GM18511 (cell line): Measurements from ENCODE around the gene TUBA8.
A peak's percentile ranks its signal among the peaks of the same experiment; 100 is the strongest.
"Not testable (repeated sequence)": the region's sequence is repeated elsewhere in the genome, so short reads cannot be mapped to it uniquely, and the experiment has no call there.

ENCODE experiments used
- ATAC-seq: cut with Tn5 transposase; IDR thresholded peaks from one replicate; pipeline ENCODE4 v1.9.1; 2021; ENCODE audit warnings: mild to moderate bottlenecking, moderate library complexity; ENCODE audit not compliant: unreplicated experiment

The TUBA8 gene

GRCh38 chr22:18110194-18110953, at the start of gene TUBA8:
TUBA8 (plus strand) TSS chr22:18110809; CDS start chr22:18110866, 57 bp downstream.
- ATAC-seq = peak; percentile 57

DNA sequence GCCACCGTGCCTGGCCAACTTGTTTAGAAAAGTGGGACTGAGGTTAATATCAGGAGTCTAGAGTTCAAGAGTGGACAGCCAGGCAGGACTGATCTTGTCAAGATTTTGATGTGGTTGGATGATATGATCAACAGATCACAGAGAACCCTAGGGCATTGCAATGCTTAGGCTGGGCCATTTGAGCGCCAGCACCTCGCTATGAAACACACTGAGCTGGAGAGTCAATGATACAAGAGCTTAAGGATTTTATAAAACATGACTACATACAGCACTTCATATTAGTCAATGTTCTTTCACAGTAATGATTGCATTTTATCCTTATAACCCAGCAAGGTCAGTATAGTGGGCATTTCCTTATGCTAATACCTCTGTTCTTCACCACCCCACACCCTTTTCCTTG, 48.2 kb upstream of the TUBA8 start:
- ATAC-seq = no peak

GRCh38 chr22:18063306-18063705, 47.3 kb upstream of the TUBA8 start:
- ATAC-seq = no peak

DNA sequence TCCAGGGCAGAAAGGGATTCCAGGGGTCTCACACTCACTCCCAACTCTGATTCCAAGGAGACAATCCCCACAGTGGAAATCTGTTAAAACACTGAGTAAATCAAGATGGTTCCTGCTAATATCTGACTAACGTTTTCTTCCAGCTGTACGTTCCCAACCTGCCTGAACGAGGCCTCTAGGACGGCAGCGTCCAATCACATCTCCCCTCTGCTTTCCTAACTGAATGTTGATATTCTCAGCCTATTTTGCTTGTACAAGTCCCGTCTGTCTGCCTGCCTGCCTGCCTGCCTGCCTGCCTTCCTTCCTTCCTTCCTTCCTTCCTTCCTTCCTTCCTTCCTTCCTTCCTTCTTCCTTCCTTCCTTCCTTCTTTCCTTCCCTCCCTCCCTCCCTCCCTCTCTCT, 46.9 kb upstream of the TUBA8 start:
- not testable (repeated sequence) for ATAC-seq

DNA sequence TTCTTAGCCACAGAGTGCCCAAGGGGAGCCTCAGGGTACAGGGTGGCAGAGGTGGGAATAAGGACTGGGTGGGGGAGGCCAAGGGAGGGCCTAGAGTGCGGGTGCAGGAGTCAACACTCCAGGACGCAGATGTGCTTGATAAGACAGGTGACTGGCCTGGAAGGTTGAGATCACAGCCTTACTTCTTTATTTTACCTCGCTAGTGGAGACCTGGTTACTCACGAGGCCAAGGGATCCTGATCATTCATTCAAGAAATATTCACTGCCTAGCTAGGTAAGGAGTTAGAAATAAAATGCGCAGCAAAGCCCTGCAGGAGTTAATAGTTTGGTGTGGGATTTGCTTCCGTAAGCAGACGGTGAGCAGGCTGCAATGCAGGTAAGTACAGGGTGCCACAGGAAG, 46.0 kb upstream of the TUBA8 start:
- no peak for ATAC-seq

DNA sequence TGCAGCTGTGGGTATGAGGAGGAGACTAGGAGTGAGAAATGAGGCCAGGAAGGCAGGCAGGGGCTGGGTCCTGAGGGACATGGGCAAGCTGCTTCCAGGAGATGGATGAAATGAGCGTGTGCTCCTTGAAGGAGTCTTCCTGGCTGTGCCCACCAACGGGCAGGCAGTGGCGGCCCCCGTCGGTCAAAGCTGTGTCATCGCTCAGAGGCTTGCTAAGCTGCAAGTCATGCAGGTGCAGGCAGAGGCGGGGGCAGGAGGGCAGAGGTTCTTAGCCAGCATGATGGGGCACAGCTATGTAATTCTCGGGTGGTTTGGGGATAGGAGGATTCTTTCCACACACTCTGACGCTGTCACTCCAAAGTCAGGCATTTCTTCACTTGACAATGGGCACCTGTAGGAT, 45.4 kb upstream of the TUBA8 start:
- ATAC-seq = no peak

- peak; percentile 56 for ATAC-seq
Measured at GRCh38 chr22:18066181-18066859, 44.3 kb upstream of the TUBA8 start.

DNA sequence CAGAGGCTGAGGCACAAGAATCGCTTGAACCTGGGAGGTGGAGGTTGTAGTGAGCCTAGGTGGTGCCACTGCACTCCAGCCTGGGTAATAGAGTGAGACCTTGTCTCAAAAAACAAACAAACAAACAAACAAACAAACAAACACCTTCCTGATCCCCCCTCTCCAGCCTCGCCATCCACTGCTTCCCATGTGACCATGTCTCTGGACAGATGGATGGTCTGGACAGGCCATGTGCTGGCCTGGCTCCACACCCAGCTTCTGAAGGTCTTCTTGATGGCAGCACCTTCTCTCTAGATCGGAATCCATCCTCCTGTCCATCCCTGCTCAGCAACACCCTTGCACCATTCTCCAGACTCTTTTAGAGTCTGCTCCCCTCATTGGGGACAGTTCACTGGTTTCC, 43.5 kb upstream of the TUBA8 start:
- no peak for ATAC-seq

GRCh38 chr22:18067548-18068341, 42.9 kb upstream of the TUBA8 start:
- no peak for ATAC-seq

GRCh38 chr22:18068381-18068988, 42.1 kb upstream of the TUBA8 start:
- ATAC-seq = no peak

DNA sequence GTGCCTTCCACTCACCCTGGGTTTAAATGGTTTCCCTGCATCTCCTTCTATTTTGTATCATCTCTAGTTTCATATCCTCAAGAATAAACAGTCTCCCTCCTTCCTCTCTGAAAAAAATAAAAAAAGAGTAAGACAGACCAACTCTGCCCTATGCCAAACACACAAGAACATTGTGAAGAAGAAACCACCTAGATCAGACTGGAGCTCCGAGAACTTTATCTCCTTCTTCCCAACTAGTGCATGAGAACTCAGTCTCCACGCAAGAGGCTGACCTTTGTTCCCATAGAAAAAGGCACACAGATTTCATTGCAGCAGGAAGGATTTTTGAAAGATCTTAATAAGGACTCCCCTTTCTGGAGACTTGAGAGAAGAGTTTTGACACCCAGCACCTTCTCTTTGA, 41.6 kb upstream of the TUBA8 start:
- ATAC-seq = no peak

DNA sequence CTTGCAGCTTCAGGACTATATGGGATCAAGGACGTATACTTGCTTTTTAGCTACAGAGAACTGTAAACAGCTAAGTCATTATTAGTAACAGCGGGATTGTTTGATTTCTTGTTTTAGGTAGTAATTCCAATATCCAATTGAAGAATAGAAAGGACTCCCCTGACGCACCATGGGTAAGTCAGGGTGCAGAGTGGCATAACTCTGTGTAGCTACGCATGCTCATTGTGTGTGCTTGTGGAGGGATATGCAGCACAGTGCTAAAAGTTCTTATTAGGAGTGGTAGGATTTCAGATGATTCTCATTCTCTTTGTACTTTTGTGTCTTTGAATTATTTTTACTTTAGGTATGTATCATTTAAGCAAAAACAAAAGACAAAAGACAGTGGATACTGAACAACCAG, 40.6 kb upstream of the TUBA8 start:
- no peak for ATAC-seq

DNA sequence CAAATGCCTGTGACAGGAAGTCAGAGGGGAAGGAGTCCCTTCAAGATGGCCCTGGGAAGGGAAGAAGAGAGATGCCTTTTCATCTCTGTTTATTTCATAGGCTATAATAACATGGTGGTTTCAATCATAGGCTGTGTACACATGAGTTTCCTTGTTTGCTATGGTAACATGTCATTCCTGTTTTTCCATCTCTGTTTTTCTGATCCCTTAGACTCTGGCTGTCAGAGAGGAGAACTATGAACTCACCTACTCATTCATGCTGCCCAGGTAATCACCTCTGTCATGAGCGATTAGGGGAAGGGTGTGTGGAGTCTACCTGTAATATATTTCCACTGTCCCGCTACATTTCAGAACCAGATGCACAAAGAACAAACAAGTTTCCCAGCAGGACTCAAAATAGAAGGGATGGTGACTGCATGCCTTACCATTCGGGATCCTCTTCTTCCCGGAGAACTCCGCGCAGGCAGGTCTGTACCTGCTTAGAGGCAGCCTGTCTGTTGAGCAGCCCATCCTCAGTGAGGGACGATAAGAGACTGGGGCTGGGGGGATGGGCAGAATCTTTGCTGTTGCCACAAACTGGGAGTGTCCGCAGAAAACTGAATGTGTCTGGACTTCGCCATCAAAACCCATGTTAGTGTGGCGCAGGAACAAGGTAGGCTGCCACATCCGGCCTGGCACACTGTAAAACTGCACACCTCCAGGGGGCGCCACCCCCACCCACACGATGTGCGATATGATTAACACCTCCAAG, 39.9 kb upstream of the TUBA8 start:
- ATAC-seq = no peak

- not testable (repeated sequence) for ATAC-seq
Measured at GRCh38 chr22:18071307-18071967, 39.2 kb upstream of the TUBA8 start.

DNA sequence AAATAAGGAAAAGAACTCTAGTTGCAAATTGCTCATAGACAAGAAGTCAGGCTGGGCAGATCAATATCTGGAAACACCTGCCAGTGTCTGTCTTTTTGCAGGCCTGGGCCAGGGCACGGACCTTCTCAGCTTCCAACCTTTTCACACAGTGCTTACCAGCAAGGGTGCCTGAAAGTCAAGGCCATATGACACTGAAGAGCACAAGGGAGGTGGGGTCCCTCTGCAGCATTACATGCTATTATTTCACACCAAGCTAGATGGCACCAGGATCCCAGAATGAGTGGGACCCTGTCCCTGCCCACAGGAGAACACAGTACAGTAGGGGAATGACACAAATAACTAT, 38.7 kb upstream of the TUBA8 start:
- ATAC-seq = no peak

DNA sequence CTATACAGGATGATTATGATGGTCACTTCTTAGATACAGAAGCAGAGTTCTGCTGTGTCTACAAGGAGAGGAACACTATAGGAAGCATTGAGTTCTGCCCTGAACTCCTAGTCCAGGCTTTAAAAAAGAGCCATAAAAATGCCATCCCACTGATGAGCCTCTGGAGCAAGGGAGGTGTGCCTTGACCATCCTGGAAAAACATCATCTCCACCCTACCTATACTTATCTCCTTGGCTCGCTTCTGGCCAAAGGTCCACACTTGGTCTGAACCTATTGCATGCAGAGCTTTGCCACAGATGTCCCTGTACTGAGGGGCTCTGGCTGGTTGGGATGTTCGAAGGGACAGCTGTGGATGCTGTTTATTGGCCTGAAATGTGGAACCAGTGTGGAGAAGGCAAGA, 37.1 kb upstream of the TUBA8 start:
- ATAC-seq = no peak

GRCh38 chr22:18073927-18074326, 36.7 kb upstream of the TUBA8 start:
- not testable (repeated sequence) for ATAC-seq

- no peak for ATAC-seq
Measured at GRCh38 chr22:18075101-18075719, 35.4 kb upstream of the TUBA8 start.

GRCh38 chr22:18075720-18076497, 34.7 kb upstream of the TUBA8 start:
- no peak for ATAC-seq
